Cortex of kidney (tissue), 1 donor: ENCODE results near the gene CABP4.
"Not testable (repeated sequence)": the region's sequence is repeated elsewhere in the genome, so short reads cannot be mapped to it uniquely, and the experiment has no call there.

Source experiments
- DNase-seq: peaks from one replicate; lab custom pipeline; 2025; lab: John Stamatoyannopoulos, UW

The CABP4 gene

GRCh38 chr11:67419325-67420049 lies 35.7 kb upstream of the CABP4 start:
- no peak for DNase-seq

DNA sequence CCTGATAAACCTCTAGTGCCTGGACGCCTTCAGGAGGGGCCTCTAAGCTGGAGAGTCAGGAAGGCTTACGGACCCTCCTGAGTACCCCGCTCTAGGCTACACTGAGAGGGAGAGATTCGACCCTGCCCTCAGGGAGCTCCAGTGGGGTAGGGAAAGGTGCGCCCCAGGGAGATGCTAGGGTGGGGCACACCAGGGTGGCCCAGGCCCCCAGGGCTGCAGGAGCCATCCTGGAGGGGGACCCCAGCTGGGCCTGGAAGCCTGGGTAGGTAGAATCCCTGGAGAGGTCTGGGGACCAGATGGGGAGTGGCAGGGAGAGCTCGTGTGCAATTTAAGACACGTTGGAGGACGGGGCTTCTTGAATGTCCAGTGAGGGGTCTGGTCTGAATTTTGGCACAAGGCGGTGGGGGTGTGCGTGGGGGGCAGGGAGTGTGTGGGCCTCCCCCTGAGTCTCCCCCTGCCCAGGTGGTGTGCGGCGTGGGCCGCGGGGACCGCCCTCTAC lies 35.0 kb upstream of the CABP4 start:
- DNase-seq, result no peak

- no peak for DNase-seq
These were observed 34.3 kb upstream of the CABP4 start for GRCh38 chr11:67420646-67421429.

DNA sequence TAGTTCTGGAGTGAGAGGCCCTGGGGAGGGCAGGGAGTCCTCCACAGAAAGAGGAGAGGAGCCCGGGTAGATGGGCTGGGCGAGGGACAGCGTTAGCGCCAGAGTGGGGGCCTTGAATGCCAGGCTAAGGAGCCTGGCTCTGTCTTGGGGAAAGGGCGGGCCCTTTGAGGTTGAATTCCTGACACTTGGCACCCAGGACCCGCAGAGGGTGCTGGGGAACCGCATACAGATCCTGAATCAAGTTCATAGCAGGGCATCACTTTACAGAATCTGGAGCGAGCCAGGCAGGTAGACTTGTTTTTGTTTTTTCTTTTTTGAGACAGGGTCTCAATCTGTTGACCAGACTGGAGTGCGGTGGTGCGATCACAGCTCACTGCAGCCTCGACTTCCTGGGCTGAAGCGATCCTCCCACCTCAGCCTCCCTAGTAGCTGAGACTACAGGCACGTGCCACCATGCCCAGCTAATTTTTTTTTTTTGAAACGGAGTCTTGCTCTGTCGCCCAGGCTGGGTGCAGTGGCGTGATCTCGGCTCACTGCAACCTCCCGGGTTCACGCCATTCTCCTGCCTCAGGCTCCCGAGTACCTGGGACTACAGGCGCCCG lies 33.6 kb upstream of the CABP4 start:
- no peak for DNase-seq

GRCh38 chr11:67422891-67423290 lies 32.3 kb upstream of the CABP4 start:
- no peak for DNase-seq

- DNase-seq, result no peak
These were observed 31.7 kb upstream of the CABP4 start for GRCh38 chr11:67423466-67423865.

DNA sequence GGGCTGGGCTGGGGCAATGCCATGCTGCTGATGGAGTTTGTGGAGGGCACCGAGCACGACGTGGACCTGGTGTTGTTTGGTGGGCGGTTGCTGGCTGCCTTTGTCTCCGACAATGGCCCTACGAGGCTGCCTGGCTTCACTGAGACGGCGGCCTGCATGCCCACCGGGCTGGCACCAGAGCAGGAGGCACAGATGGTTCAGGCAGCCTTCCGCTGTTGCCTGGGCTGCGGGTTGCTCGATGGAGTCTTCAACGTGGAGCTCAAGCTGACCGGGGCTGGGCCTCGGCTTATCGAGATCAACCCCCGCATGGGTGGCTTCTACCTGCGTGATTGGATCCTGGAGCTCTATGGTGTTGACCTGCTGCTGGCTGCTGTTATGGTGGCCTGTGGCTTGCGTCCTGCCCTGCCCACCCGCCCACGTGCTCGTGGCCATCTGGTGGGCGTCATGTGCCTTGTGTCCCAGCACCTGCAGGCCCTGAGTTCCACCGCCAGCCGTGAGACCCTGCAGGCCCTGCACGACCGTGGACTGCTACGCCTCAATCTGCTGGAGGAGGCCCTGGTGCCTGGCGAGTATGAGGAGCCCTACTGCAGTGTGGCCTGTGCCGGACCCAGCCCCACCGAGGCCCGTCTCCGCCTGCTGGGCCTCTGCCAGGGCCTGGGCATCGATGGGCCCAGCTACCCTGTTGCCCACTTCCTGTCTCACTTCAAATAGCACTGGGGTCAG lies 31.1 kb upstream of the CABP4 start:
- DNase-seq, result no peak

DNA sequence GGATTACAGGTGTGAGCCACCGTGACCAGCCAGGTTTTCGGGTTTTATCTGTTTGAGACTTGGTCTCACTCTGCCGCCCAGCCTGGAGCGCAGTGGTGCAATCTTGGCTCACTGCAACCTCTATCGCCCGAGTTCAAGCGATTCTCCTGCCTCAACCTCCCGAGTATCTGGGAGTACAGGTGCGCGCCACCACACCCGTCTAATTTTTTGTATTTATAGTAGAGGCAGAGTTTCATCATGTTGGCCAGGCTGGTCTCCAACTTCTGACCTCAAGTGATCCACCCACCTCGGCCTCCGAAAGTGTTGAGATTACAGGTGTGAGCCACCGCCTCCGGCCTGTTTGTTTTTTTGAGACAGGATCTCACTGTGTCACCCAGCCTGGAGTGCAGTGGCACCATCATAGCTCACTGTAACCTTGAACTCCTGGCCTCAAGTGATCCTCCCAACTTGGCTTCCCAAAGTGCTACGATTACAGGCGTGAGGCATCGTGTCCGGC lies 27.7 kb upstream of the CABP4 start:
- DNase-seq, result not testable (repeated sequence)

DNA sequence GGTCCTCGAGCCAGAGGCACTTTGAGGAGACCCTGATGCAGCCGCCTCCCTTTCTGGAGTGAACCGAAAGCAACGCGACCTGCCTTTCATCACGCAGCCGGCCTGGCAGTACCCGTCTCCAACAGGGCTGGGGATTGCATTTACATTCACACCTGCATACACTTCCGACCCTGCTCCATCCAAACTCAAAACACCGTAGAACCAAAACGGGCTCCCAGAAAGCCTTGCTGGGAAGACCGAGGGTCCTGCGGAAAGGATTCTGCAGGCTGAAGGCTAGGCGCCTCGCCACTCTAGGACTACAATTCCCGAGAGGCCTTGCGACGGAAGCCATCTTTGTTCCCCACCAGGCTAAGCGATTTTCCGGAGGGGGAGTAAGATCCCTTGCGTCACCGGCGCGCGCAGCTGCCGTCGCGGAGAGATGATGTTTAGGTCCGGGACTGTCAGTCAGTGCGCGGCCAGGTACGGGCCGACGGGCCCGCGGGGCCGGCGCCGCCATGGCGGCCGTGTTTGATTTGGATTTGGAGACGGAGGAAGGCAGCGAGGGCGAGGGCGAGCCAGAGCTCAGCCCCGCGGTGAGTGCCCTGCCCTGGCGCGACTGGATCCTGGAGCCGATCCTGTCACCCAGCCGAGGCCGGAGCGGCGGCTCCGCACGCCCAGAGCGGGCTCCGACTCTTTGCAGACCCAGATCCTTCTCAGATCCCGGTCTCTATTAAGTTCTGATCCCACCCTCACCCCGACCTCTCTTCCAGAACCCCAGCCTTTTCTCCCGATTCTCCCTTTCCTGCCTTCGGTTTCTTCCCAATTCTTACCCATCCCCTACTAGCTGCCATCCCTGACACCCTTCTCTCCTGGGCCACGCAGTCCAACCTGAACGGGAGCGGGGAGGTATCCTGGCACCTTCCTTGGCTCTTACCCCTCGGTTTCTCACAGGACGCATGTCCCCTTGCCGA lies 26.8 kb upstream of the CABP4 start, which contains the start of gene RPS6KB2:
RPS6KB2 (plus strand) TSS at position 443 of the 950 bp plus-strand sequence; CDS start at position 495, 52 bp downstream.
- DNase-seq, result peak; percentile 53

GRCh38 chr11:67429038-67429668 lies 26.0 kb upstream of the CABP4 start:
- DNase-seq, result no peak

DNA sequence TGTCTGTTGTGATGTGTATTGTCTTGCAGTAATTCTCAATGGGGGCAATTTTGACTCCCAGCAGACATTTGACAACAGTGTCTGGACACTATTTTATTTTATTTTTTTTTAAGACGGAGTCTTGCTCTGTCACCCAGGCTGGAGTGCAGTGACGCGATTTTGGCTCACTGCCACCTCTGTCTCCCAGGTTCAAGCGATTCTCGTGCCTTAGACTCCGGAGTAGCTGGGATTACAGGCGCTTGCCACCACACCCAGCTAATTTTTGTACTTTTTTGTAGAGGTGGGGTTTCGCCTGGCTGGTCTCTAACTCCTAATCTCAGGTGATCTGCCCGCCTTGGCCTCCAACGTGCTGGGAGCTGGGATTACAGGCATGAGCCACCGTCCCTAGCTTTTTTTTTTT lies 25.4 kb upstream of the CABP4 start:
- no peak for DNase-seq

DNA sequence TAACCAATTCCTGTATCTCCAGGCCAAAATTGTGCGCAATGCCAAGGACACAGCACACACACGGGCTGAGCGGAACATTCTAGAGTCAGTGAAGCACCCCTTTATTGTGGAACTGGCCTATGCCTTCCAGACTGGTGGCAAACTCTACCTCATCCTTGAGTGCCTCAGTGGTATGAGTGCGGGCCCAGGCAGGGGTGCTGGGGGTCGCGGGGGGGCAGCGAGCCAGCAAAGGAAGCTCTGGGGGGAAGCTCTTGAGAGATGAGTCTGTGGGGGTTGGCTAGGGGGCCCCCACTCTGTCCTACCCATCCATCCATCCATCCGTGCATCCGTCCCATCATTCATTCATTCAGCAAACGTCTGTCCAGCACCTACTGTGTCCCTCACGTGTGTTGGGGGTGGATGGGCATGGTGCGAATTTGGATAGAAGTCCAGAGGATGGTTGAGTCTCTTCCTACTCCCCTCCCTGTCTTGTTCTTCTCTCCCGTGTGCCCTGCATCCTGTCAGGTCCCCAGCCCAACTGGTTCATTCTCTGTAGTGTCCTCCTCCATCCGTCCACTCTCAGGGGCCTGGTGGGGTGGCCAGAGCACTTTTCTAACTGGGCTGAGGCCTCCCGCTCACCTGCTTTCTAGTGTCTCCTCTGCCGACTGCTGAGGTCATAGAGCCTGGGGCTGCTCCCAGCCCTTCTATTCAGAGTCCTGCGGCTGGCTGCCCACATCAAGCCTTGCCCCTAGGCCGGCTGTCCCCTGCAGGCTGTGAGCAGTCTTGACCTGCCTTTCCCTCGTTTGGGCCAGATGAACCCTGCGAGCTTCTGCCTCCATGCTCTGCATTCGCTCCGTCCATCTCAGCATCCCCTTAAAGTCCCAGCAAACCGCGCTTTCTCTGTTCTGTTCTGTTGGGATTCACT lies 23.6 kb upstream of the CABP4 start:
- no peak for DNase-seq

GRCh38 chr11:67432655-67433349 lies 22.4 kb upstream of the CABP4 start:
- no peak for DNase-seq

GRCh38 chr11:67433536-67434394 lies 21.4 kb upstream of the CABP4 start:
- no peak for DNase-seq

GRCh38 chr11:67434395-67434881 lies 20.7 kb upstream of the CABP4 start:
- no peak for DNase-seq

DNA sequence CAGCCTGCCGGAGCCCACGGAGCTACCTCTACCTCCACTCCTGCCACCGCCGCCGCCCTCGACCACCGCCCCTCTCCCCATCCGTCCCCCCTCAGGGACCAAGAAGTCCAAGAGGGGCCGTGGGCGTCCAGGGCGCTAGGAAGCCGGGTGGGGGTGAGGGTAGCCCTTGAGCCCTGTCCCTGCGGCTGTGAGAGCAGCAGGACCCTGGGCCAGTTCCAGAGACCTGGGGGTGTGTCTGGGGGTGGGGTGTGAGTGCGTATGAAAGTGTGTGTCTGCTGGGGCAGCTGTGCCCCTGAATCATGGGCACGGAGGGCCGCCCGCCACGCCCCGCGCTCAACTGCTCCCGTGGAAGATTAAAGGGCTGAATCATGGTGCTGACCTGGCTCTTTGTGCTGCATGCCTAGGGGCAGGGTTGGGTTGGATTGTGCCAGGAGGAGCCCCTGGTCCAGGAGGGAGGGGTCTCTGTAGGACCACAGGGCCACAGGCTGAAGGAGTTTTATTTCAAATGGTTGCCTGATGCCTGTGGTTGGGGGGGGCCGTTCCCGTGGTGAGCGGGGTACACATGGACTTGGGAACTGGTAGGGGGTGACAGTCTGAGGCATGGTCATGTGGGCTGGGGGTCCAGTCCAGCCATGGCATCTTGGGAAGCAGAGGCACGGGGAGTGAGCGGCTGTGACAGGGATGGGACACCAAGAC lies 20.0 kb upstream of the CABP4 start:
- DNase-seq, result no peak
